WTC11 (cell line): ENCODE data around the gene SMIM29. TPM values are rescaled to one million over a fixed set of nuclear protein-coding genes. Genes with fewer than 3 reads are reported as not detected.

Source experiments
- ATAC-seq: fragments of 200-7000 bp; cut with Tn5 transposase; 2 replicates; pipeline ENCODE4 v1.10.0; 2021; ENCODE audit warnings: mild to moderate bottlenecking, moderate library complexity
- CTCF ChIA-PET: fragments of 300-600 bp; sonication (Branson Sonifier 250); formaldehyde crosslinking; loops from one replicate; lab custom pipeline; 2021; ENCODE audit warnings: antibody characterized with exemption; lab: Charles Lee
- POLR2A ChIA-PET: fragments of 350-600 bp; sonication (Branson Sonifier 250); formaldehyde crosslinking; loops from one replicate; lab custom pipeline; 2021; ENCODE audit warnings: antibody characterized with exemption; lab: Charles Lee
- DNase-seq: peaks from one replicate; pipeline ENCODE4 v3.0.0; 2021; ENCODE audit warnings: low spot score
- H3K27ac Mint-ChIP-seq: 2 replicates; pipeline ENCODE4 v1.8.0; 2021; ENCODE audit warnings: mixed read lengths
- H3K27me3 Mint-ChIP-seq: 2 replicates; pipeline ENCODE4 v1.8.0; 2021; ENCODE audit warnings: low read depth, mild to moderate bottlenecking, moderate library complexity, mixed read lengths
- H3K36me3 Mint-ChIP-seq: 2 replicates; pipeline ENCODE4 v1.8.0; 2021; ENCODE audit warnings: mixed read lengths
- H3K4me1 Mint-ChIP-seq: 2 replicates; pipeline ENCODE4 v1.8.0; 2022; ENCODE audit warnings: mixed read lengths
- H3K4me3 Mint-ChIP-seq: 2 replicates; pipeline ENCODE4 v1.8.0; 2021; ENCODE audit warnings: mild to moderate bottlenecking, moderate library complexity, mixed read lengths
- H3K9me3 Mint-ChIP-seq: 2 replicates; pipeline ENCODE4 v1.8.0; 2021; ENCODE audit warnings: mixed read lengths
- CREM ChIP-seq: sonication (generic); formaldehyde crosslinking; IDR thresholded peaks from 2 replicates; pipeline ENCODE4 v1.8.1; 2022; ENCODE audit warnings: mild to moderate bottlenecking, missing genetic modification reagents, moderate library complexity
- ELF4 ChIP-seq: sonication (generic); formaldehyde crosslinking; IDR thresholded peaks from 2 replicates; pipeline ENCODE4 v1.8.1; 2022; ENCODE audit warnings: low read depth, mild to moderate bottlenecking, moderate library complexity, missing genetic modification reagents
- ESRRA ChIP-seq: sonication (generic); formaldehyde crosslinking; IDR thresholded peaks from 2 replicates; pipeline ENCODE4 v1.8.1; 2022; ENCODE audit warnings: mild to moderate bottlenecking, missing genetic modification reagents, borderline replicate concordance
- FOXP1 ChIP-seq: sonication (generic); formaldehyde crosslinking; IDR thresholded peaks from 2 replicates; pipeline ENCODE4 v1.8.0; 2022; ENCODE audit warnings: missing genetic modification reagents, mild to moderate bottlenecking, moderate library complexity, borderline replicate concordance
- GABPB1 ChIP-seq: sonication (generic); formaldehyde crosslinking; IDR thresholded peaks from 2 replicates; pipeline ENCODE4 v1.8.1; 2023; ENCODE audit warnings: mild to moderate bottlenecking, missing genetic modification reagents
- NR3C1 ChIP-seq: sonication (generic); formaldehyde crosslinking; conservative IDR thresholded peaks from 2 replicates; pipeline ENCODE4 v1.8.1; 2023; ENCODE audit warnings: low read depth, mild to moderate bottlenecking, missing genetic modification reagents
- OVOL2 ChIP-seq: fragments of 250-450 bp; sonication (Bioruptor Pico); IDR thresholded peaks from 2 replicates; pipeline ENCODE4 v1.9.0; 2021; ENCODE audit warnings: mild to moderate bottlenecking, borderline replicate concordance
- PREB ChIP-seq: sonication (generic); formaldehyde crosslinking; IDR thresholded peaks from 2 replicates; pipeline ENCODE4 v1.8.1; 2022; ENCODE audit warnings: mild to moderate bottlenecking, missing genetic modification reagents, moderate library complexity, borderline replicate concordance
- RORB ChIP-seq: fragments of 250-450 bp; sonication (Bioruptor Pico); IDR thresholded peaks from 2 replicates; pipeline ENCODE4 v1.9.0; 2021; ENCODE audit warnings: mild to moderate bottlenecking
- TCF7 ChIP-seq: sonication (generic); formaldehyde crosslinking; IDR thresholded peaks from 2 replicates; pipeline ENCODE4 v1.8.0; 2022; ENCODE audit warnings: mild to moderate bottlenecking, low read depth, missing genetic modification reagents, moderate library complexity
- ZNF121 ChIP-seq: sonication (generic); formaldehyde crosslinking; IDR thresholded peaks from 2 replicates; pipeline ENCODE4 v1.8.0; 2023; ENCODE audit warnings: missing genetic modification reagents
- ZNF425 ChIP-seq: fragments of 250-450 bp; sonication (Bioruptor Pico); conservative IDR thresholded peaks from 2 replicates; pipeline ENCODE4 v1.9.0; 2021; ENCODE audit warnings: mild to moderate bottlenecking
- ZSCAN18 ChIP-seq: fragments of 250-450 bp; sonication (Bioruptor Pico); IDR thresholded peaks from 2 replicates; pipeline ENCODE4 v2.1.2; 2022; ENCODE audit warnings: mild to moderate bottlenecking, moderate library complexity
- total RNA-seq: library from RNA; stranded (reverse); gene quantifications from 3 replicates; pipeline ENCODE4 v1.2.3, GENCODE V29; 2021
- TF ChIP-seq, protein P1 (sequence below): sonication (generic); formaldehyde crosslinking; conservative IDR thresholded peaks from 2 replicates; pipeline ENCODE4 v1.8.1; 2023; ENCODE audit warnings: mild to moderate bottlenecking, low read depth, missing genetic modification reagents, moderate library complexity
- TF ChIP-seq, protein P2 (sequence below): sonication (generic); formaldehyde crosslinking; IDR thresholded peaks from 2 replicates; pipeline ENCODE4 v1.8.1; 2023; ENCODE audit warnings: mild to moderate bottlenecking, missing genetic modification reagents, moderate library complexity

SMIM29 gene
- total RNA-seq, 1 experiment from 2014 or later, result 11.7 TPM

DNA sequence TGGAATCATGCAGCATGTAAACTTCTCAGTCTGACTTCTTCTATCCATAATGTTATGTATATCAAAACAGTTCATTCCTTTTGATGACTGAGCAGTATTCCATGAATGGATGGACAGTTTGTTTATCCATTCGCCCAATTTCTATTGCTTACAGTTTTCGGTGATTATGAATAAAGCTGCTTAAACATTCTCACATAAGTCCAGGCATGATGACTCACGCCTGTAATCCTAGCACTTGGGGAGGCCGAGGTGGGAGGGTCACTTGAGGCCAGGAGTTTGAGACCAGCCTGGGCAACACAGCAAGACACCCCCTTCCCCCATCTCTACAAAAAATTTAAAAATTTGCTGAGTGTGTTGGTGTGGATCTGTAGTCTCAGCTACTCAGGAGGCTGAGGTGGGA, 35.0 kb downstream of the SMIM29 start:
- Mint-ChIP-seq H3K4me3 (no peak overlapping the region), H3K36me3 (no peaks in the 10 kb centered on the region), H3K27ac (no peak overlapping the region; the same call in 1 of the 2 replicates), H3K27me3 (no peaks in the 10 kb centered on the region), H3K9me3 (no peaks in the 10 kb centered on the region), H3K4me1 (no peaks in the 10 kb centered on the region)
- DNase-seq (no peak), ATAC-seq (no peak)
- POLR2A ChIA-PET, result no interaction called here
- TF ChIP-seq PREB (CRISPR knock-in tag), result no peak
- no peak for TF ChIP-seq GABPB1
- no peak for TF ChIP-seq ZNF425
- TF ChIP-seq ZSCAN18 (CRISPR knock-in tag), result no peak
- TF ChIP-seq, protein P1, sequence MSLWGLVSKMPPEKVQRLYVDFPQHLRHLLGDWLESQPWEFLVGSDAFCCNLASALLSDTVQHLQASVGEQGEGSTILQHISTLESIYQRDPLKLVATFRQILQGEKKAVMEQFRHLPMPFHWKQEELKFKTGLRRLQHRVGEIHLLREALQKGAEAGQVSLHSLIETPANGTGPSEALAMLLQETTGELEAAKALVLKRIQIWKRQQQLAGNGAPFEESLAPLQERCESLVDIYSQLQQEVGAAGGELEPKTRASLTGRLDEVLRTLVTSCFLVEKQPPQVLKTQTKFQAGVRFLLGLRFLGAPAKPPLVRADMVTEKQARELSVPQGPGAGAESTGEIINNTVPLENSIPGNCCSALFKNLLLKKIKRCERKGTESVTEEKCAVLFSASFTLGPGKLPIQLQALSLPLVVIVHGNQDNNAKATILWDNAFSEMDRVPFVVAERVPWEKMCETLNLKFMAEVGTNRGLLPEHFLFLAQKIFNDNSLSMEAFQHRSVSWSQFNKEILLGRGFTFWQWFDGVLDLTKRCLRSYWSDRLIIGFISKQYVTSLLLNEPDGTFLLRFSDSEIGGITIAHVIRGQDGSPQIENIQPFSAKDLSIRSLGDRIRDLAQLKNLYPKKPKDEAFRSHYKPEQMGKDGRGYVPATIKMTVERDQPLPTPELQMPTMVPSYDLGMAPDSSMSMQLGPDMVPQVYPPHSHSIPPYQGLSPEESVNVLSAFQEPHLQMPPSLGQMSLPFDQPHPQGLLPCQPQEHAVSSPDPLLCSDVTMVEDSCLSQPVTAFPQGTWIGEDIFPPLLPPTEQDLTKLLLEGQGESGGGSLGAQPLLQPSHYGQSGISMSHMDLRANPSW, result no peak
- TF ChIP-seq ZNF121 (CRISPR knock-in tag), result 0 out of 2 replicates have a peak, but pooled peaks have one; percentile 4
- CTCF ChIA-PET, result no interaction called here

DNA sequence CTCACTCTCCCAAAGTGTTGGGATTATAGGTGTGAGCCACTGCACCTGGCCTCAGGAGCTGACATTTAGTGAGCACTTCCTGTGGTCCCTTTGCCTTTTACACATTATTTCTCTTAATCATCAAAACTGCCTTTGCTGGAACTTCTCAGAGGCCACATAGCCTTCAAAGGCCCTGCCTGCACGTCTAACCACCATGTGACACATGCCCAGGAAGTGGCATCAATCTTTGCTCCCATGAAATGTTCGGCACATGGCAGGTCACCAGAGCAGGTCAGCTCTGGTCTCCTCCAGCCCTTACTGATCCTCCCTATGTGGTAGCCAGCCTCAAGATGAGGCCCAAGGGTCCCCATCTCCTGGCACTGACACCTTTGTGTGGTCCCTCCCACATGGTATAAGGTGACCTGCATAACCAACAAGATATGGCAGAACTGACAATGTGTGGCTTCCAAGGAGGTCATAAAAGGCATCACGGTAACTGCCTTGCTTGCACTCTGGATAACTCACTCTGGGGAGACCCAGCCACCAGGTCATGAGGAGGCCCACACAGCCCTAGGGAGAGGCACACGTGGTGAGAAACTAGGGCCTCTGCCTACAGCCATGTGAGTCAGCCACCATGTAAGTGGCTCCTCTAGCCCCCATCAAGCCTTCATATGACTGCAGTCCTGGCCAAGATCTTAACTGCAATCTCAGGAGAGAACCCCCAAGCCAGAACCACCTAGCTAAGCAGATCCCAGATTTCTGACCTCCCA, 40.9 kb downstream of the SMIM29 start:
- Mint-ChIP-seq H3K9me3 (no peaks in the 10 kb centered on the region), H3K27ac (no peak overlapping the region), H3K36me3 (no peaks in the 10 kb centered on the region), H3K4me1 (peaks cover 26% of the 10 kb centered on the region)
- DNase-seq, result no peak
- CTCF ChIA-PET, result interaction anchor here (2.8 kb wide), 1 partner anchor 12 kb away, joined by 16 read pairs; no protein-coding TSS in a partner anchor
- no peak for ATAC-seq
- no peak for TF ChIP-seq ELF4 (CRISPR knock-in tag)
- TF ChIP-seq FOXP1 (CRISPR knock-in tag), result no peak
- TF ChIP-seq NR3C1, result no peak
- no peak for TF ChIP-seq ESRRA
- no peak for TF ChIP-seq RORB
- TF ChIP-seq CREM (CRISPR knock-in tag), result no peak
- TF ChIP-seq, protein P2, sequence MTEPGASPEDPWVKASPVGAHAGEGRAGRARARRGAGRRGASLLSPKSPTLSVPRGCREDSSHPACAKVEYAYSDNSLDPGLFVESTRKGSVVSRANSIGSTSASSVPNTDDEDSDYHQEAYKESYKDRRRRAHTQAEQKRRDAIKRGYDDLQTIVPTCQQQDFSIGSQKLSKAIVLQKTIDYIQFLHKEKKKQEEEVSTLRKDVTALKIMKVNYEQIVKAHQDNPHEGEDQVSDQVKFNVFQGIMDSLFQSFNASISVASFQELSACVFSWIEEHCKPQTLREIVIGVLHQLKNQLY, result no peak
- TF ChIP-seq TCF7 (CRISPR knock-in tag), result no peak
- TF ChIP-seq OVOL2 (CRISPR knock-in tag), result no peak
- TF ChIP-seq, all 79 proteins: peak for 0
- Mint-ChIP-seq H3K27me3 (peaks cover 2% of the 10 kb centered on the region; the same call in 1 of the 2 replicates), H3K4me3 (no peak overlapping the region)
- POLR2A ChIA-PET, result no interaction called here
